HG02970 (cell line): ENCODE data around the gene AKT3.
"Not testable (repeated sequence)": the region's sequence is repeated elsewhere in the genome, so short reads cannot be mapped to it uniquely, and the experiment has no call there.

ENCODE experiments used
- ATAC-seq: cut with Tn5 transposase; IDR thresholded peaks from one replicate; pipeline ENCODE4 v1.9.1; 2021; ENCODE audit warnings: mild to moderate bottlenecking, moderate library complexity, moderate number of reproducible peaks; ENCODE audit not compliant: unreplicated experiment, low FRiP score

The AKT3 gene

GRCh38 chr1:243712941-243713340, 137.1 kb downstream of the AKT3 start:
- no peak for ATAC-seq

- ATAC-seq, result no peak
These were observed 137.8 kb downstream of the AKT3 start for GRCh38 chr1:243712242-243712641.

- no peak for ATAC-seq
These were observed 139.6 kb downstream of the AKT3 start for GRCh38 chr1:243710467-243710866.

GRCh38 chr1:243708210-243708609, 141.8 kb downstream of the AKT3 start:
- no peak for ATAC-seq

- no peak for ATAC-seq
These were observed 143.5 kb downstream of the AKT3 start for GRCh38 chr1:243706563-243706962.

- no peak for ATAC-seq
These were observed 144.5 kb downstream of the AKT3 start for GRCh38 chr1:243705585-243705984.

- no peak for ATAC-seq
These were observed 148.2 kb downstream of the AKT3 start for GRCh38 chr1:243701872-243702271.

GRCh38 chr1:243693800-243694199, 156.2 kb downstream of the AKT3 start:
- ATAC-seq, result no peak

GRCh38 chr1:243686159-243686558, 163.9 kb downstream of the AKT3 start:
- no peak for ATAC-seq

GRCh38 chr1:243680860-243681259, 169.2 kb downstream of the AKT3 start:
- no peak for ATAC-seq

GRCh38 chr1:243672539-243673074, 177.4 kb downstream of the AKT3 start:
- ATAC-seq, result no peak

- no peak for ATAC-seq
These were observed 182.5 kb downstream of the AKT3 start for GRCh38 chr1:243667591-243667990.

- no peak for ATAC-seq
These were observed 182.9 kb downstream of the AKT3 start for GRCh38 chr1:243667133-243667532.

- no peak for ATAC-seq
These were observed 186.4 kb downstream of the AKT3 start for GRCh38 chr1:243663651-243664050.

GRCh38 chr1:243662169-243662568, 187.9 kb downstream of the AKT3 start:
- ATAC-seq, result not testable (repeated sequence)

GRCh38 chr1:243658594-243659105, 191.4 kb downstream of the AKT3 start:
- no peak for ATAC-seq

GRCh38 chr1:243657793-243658192, 192.2 kb downstream of the AKT3 start:
- no peak for ATAC-seq

GRCh38 chr1:243649530-243649929, 200.5 kb downstream of the AKT3 start:
- not testable (repeated sequence) for ATAC-seq

- ATAC-seq, result no peak
These were observed 203.2 kb downstream of the AKT3 start for GRCh38 chr1:243646841-243647240.

GRCh38 chr1:243645281-243645680, 204.8 kb downstream of the AKT3 start:
- no peak for ATAC-seq

- ATAC-seq, result no peak
These were observed 207.1 kb downstream of the AKT3 start for GRCh38 chr1:243642936-243643335.

- ATAC-seq, result no peak
These were observed 210.9 kb downstream of the AKT3 start for GRCh38 chr1:243639027-243639658.
